Mammary epithelial cell (primary cell): Measurements from ENCODE around the gene TTLL12.

ENCODE experiments used
- EZH2 ChIP-seq: IDR thresholded peaks from 2 replicates; pipeline ENCODE4 v1.6.1; 2012; ENCODE audit warnings: low read length, inconsistent platforms, borderline replicate concordance
- TF ChIP-seq, protein P1 (sequence below), 2 donors: IDR thresholded peaks in 1 of 2; conservative IDR thresholded peaks in 1 of 2; 2 replicates each; pipeline ENCODE4 v1.5.1; 2011 to 2012; ENCODE audit warnings: inconsistent platforms in 2 of 2, low read length in 2 of 2, mild to moderate bottlenecking in 2 of 2, control low read depth in 1 of 2, low read depth in 1 of 2; ENCODE audit not compliant: insufficient read depth in 1 of 2; ENCODE audit errors: extremely low read depth in 1 of 2

GRCh38 chr22:43131773-43132501 is 55.0 kb downstream of the TTLL12 start:
- TF ChIP-seq, protein P1, sequence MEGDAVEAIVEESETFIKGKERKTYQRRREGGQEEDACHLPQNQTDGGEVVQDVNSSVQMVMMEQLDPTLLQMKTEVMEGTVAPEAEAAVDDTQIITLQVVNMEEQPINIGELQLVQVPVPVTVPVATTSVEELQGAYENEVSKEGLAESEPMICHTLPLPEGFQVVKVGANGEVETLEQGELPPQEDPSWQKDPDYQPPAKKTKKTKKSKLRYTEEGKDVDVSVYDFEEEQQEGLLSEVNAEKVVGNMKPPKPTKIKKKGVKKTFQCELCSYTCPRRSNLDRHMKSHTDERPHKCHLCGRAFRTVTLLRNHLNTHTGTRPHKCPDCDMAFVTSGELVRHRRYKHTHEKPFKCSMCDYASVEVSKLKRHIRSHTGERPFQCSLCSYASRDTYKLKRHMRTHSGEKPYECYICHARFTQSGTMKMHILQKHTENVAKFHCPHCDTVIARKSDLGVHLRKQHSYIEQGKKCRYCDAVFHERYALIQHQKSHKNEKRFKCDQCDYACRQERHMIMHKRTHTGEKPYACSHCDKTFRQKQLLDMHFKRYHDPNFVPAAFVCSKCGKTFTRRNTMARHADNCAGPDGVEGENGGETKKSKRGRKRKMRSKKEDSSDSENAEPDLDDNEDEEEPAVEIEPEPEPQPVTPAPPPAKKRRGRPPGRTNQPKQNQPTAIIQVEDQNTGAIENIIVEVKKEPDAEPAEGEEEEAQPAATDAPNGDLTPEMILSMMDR (conservative IDR thresholded peaks at IDR 0.05 in 1 of 2, IDR thresholded peaks at IDR 0.05 in 1 of 2; ENCODE audit: extremely low read depth in 1 of 2, insufficient read depth in 1 of 2, low read depth in 1 of 2, low read length in 2 of 2): no peak
- no peak for TF ChIP-seq EZH2
